ENCODE data around the gene DOLPP1. TPM values are rescaled to one million over a fixed set of nuclear protein-coding genes. Genes with fewer than 3 reads are reported as not detected.
"Not testable (repeated sequence)": the region's sequence is repeated elsewhere in the genome, so short reads cannot be mapped to it uniquely, and the experiment has no call there.

The DOLPP1 gene
- total and polyA plus RNA-seq, 4 donors = 7.0 to 17.6 (median 10.0) TPM

- peak overlapping the region; percentile 71 to 82 for H3K27ac ChIP-seq (ENCODE audit: low read depth in 1 of 2, low read length in 1 of 2)
- DNase-seq = peak in 2 of 3 donors; percentile 13 to 14
- peak overlapping the region in 1 of 2 donors; percentile 58 for H3K9ac ChIP-seq (ENCODE audit: insufficient read depth in 1 of 2, low read length in 2 of 2)
Observed at GRCh38 chr9:129109952-129110739, 29.2 kb downstream of the DOLPP1 start.

GRCh38 chr9:129110740-129111527, 30.0 kb downstream of the DOLPP1 start, which contains the start of the genes CRAT and PTPA:
Gene CRAT (minus strand): TSS chr9:129110793. CDS start chr9:129110509, 284 bp downstream.
Gene PTPA (plus strand): TSS chr9:129111415. CDS start chr9:129111601, 186 bp downstream.
- DNase-seq = peak; percentile 94 to 97 (median 96)
- peak within 1 kb of the TSS; percentile 96 for H3K4me3 ChIP-seq
- no peak for TF ChIP-seq CTCF (IDR thresholded peaks at IDR 0.05; ENCODE audit: control extremely low read depth, extremely low read depth)
- H3K27ac ChIP-seq (ENCODE audit: low read depth in 1 of 2, low read length in 1 of 2) = peak within 1 kb of the TSS; percentile 94 to 99
- WGBS, 2 donors = 1% methylated on average over 50 to 77 of the region's 77 CpGs
- H3K9ac ChIP-seq (ENCODE audit: insufficient read depth in 1 of 2, low read length in 2 of 2) = peak within 1 kb of the TSS; percentile 39 to 88
- H3K36me3 ChIP-seq (ENCODE audit: control insufficient read depth in 4 of 4, insufficient read depth in 4 of 4, low read length in 4 of 4) = peaks cover 0 to 4% (median 1%) of the 10 kb centered on the region in 4 donors
- H3K27me3 ChIP-seq (ENCODE audit: control insufficient read depth in 3 of 3, insufficient read depth in 3 of 3, low read length in 2 of 3) = no peaks in the 10 kb centered on the region
- H3K4me1 ChIP-seq (ENCODE audit: control insufficient read depth in 5 of 5, insufficient read depth in 5 of 5, low read length in 5 of 5) = peaks cover 0 to 7% (median 5%) of the 10 kb centered on the region in 5 donors
- ATAC-seq (ENCODE audit: insufficient read depth, low FRiP score) = peak; percentile 93
- no peaks in the 10 kb centered on the region for H3K9me3 ChIP-seq (ENCODE audit: control insufficient read depth in 4 of 4, insufficient read depth in 3 of 4, low read length in 3 of 4)

More at GRCh38 chr9:129109952-129110739, 29.2 kb downstream of the DOLPP1 start:
- no peaks in the 10 kb centered on the region for H3K9me3 ChIP-seq (ENCODE audit: control insufficient read depth in 4 of 4, insufficient read depth in 3 of 4, low read length in 3 of 4)
- no peak for ATAC-seq (ENCODE audit: insufficient read depth, low FRiP score)
- no peak for TF ChIP-seq CTCF (IDR thresholded peaks at IDR 0.05; ENCODE audit: control extremely low read depth, extremely low read depth)
- H3K36me3 ChIP-seq (ENCODE audit: control insufficient read depth in 4 of 4, insufficient read depth in 4 of 4, low read length in 4 of 4) = peaks cover 0 to 7% (median 1%) of the 10 kb centered on the region in 4 donors
- peak overlapping the region; percentile 80 for H3K4me3 ChIP-seq
- H3K27me3 ChIP-seq (ENCODE audit: control insufficient read depth in 3 of 3, insufficient read depth in 3 of 3, low read length in 2 of 3) = no peaks in the 10 kb centered on the region
- WGBS, 2 donors = 5 to 6% methylated on average over 57 to 64 of the region's 64 CpGs
- peaks cover 0 to 7% (median 5%) of the 10 kb centered on the region in 5 donors for H3K4me1 ChIP-seq (ENCODE audit: control insufficient read depth in 5 of 5, insufficient read depth in 5 of 5, low read length in 5 of 5)

GRCh38 chr9:129111528-129112151, 30.7 kb downstream of the DOLPP1 start:
- H3K36me3 ChIP-seq (ENCODE audit: control insufficient read depth in 4 of 4, insufficient read depth in 4 of 4, low read length in 4 of 4) = peaks cover 0 to 3% (median 1%) of the 10 kb centered on the region in 4 donors
- peak overlapping the region; percentile 96 for H3K4me3 ChIP-seq
- no peak for TF ChIP-seq CTCF (IDR thresholded peaks at IDR 0.05; ENCODE audit: control extremely low read depth, extremely low read depth)
- ATAC-seq (ENCODE audit: insufficient read depth, low FRiP score) (no peak), DNase-seq (peak; percentile 46 to 72 (median 62))
- H3K27ac ChIP-seq (ENCODE audit: low read depth in 1 of 2, low read length in 1 of 2) = peak overlapping the region; percentile 94 to 99
- H3K9ac ChIP-seq (ENCODE audit: insufficient read depth in 1 of 2, low read length in 2 of 2) = peak overlapping the region; percentile 39 to 65
- no peaks in the 10 kb centered on the region for H3K27me3 ChIP-seq (ENCODE audit: control insufficient read depth in 3 of 3, insufficient read depth in 3 of 3, low read length in 2 of 3)
- H3K4me1 ChIP-seq (ENCODE audit: control insufficient read depth in 5 of 5, insufficient read depth in 5 of 5, low read length in 5 of 5) = peaks cover 0 to 7% (median 5%) of the 10 kb centered on the region in 5 donors
- no peaks in the 10 kb centered on the region for H3K9me3 ChIP-seq (ENCODE audit: control insufficient read depth in 4 of 4, insufficient read depth in 3 of 4, low read length in 3 of 4)
- WGBS, 2 donors = 1% methylated on average over 33 to 37 of the region's 37 CpGs

GRCh38 chr9:129112526-129112925, 31.6 kb downstream of the DOLPP1 start:
- H3K27me3 ChIP-seq (ENCODE audit: control insufficient read depth in 3 of 3, insufficient read depth in 3 of 3, low read length in 2 of 3); H3K9me3 ChIP-seq (ENCODE audit: control insufficient read depth in 4 of 4, insufficient read depth in 3 of 4, low read length in 3 of 4); H3K36me3 ChIP-seq (ENCODE audit: control insufficient read depth in 4 of 4, insufficient read depth in 4 of 4, low read length in 4 of 4); H3K4me1 ChIP-seq (ENCODE audit: control insufficient read depth in 5 of 5, insufficient read depth in 5 of 5, low read length in 5 of 5); H3K27ac ChIP-seq (ENCODE audit: low read depth in 1 of 2, low read length in 1 of 2); H3K9ac ChIP-seq (ENCODE audit: insufficient read depth in 1 of 2, low read length in 2 of 2); ATAC-seq (ENCODE audit: insufficient read depth, low FRiP score); DNase-seq: not testable (repeated sequence)
- peak overlapping the region; percentile 96 for H3K4me3 ChIP-seq
- 94 to 97% methylated on average over 17 of the region's 17 CpGs for WGBS, 2 donors
